ENCODE measurements around the gene SEPTIN8. TPM values are rescaled to one million over a fixed set of nuclear protein-coding genes. Genes with fewer than 3 reads are reported as not detected.

SEPTIN8 gene
- polyA plus RNA-seq, 2 of the 4 experiments (the other 2 are of a cell fraction): 20.8 to 29.2 TPM

- ATAC-seq (no peak), DNase-seq (ENCODE audit: low read depth in 1 of 2, low spot score in 1 of 2) (no peak), FAIRE-seq (no peak)
- 0 out of 3 replicates have a peak, but pooled peaks cover 3% of the 10 kb centered on the region for H3K4me1 ChIP-seq
- TF ChIP-seq TFCP2L1 (CRISPR knock-in tag; IDR thresholded peaks at IDR 0.05) (no peak), SMC3 (IDR thresholded peaks at IDR 0.05) (no peak), CBX2 (IDR thresholded peaks at IDR 0.05; ENCODE audit: borderline replicate concordance, low read depth) (no peak), ZNF302 (CRISPR knock-in tag; IDR thresholded peaks at IDR 0.05) (no peak), HDAC2 (IDR thresholded peaks at IDR 0.05) (no peak), JUNB (IDR thresholded peaks at IDR 0.05) (no peak), HEYL (CRISPR knock-in tag; IDR thresholded peaks at IDR 0.05) (no peak), KDM5A (IDR thresholded peaks at IDR 0.05) (no peak), FOXS1 (CRISPR knock-in tag; IDR thresholded peaks at IDR 0.05) (no peak), ATOH8 (CRISPR knock-in tag; IDR thresholded peaks at IDR 0.05; ENCODE audit: low read depth) (no peak), NR3C1 (IDR thresholded peaks at IDR 0.05) (no peak), BHLHE40 (IDR thresholded peaks at IDR 0.05; ENCODE audit: low read depth, low read length) (no peak), RAD21 (conservative IDR thresholded peaks at IDR 0.05 in 1 of 2, IDR thresholded peaks at IDR 0.05 in 1 of 2) (no peak), USF2 (IDR thresholded peaks at IDR 0.05) (no peak), FOSL2 (IDR thresholded peaks at IDR 0.05) (no peak), FOSL2 (CRISPR knock-in tag; IDR thresholded peaks at IDR 0.05) (no peak)
- no peaks in the 10 kb centered on the region for H3K9me3 ChIP-seq
- no peak overlapping the region for H3K4me2 ChIP-seq
- ChIA-PET CTCF (interaction anchor here (0.7 to 7.8 kb wide), 14 partner anchors 8 to 550 kb away, joined by 3 to 87 read pairs (median 9); partner anchors contain the start of genes CCNI2, KIF3A, SHROOM1 and SOWAHA), POLR2A (no interaction called here)
- H3K4me3 ChIP-seq: no peak overlapping the region
- 93% methylated on average over 1 of the region's 1 CpG for WGBS (ENCODE audit: missing lambda C conversion rate)
- H3K27ac ChIP-seq: no peak overlapping the region
These were observed 44.8 kb upstream of the SEPTIN8 start for GRCh38 chr5:132821791-132822190.

- CTCF ChIA-PET: interaction anchor here (0.7 to 7.8 kb wide), 25 partner anchors 8 to 549 kb away, joined by 3 to 87 read pairs (median 8); partner anchors contain the start of genes CCNI2, KIF3A, SHROOM1 and SOWAHA
- POLR2A ChIA-PET: no interaction called here
- 69% methylated on average over 2 of the region's 3 CpGs for WGBS (ENCODE audit: missing lambda C conversion rate)
These were observed 44.3 kb upstream of the SEPTIN8 start for GRCh38 chr5:132821350-132821749.

More at GRCh38 chr5:132821350-132821749, 44.3 kb upstream of the SEPTIN8 start:
- no peak overlapping the region for H3K4me3 ChIP-seq
- 0 out of 3 replicates have a peak, but pooled peaks cover 3% of the 10 kb centered on the region for H3K4me1 ChIP-seq
- H3K27ac ChIP-seq: no peak overlapping the region
- FAIRE-seq (no peak), DNase-seq (ENCODE audit: low read depth in 1 of 2, low spot score in 1 of 2) (no peak), ATAC-seq (no peak)
- no peaks in the 10 kb centered on the region for H3K9me3 ChIP-seq
- no peak for TF ChIP-seq GATA3 (IDR thresholded peaks at IDR 0.05; ENCODE audit: borderline replicate concordance)
- TF ChIP-seq HDAC2 (IDR thresholded peaks at IDR 0.05): no peak
- no peak for TF ChIP-seq EP300 (IDR thresholded peaks at IDR 0.05)
- no peak for TF ChIP-seq FOXS1 (CRISPR knock-in tag; IDR thresholded peaks at IDR 0.05)
- no peak for TF ChIP-seq FOSB (CRISPR knock-in tag; IDR thresholded peaks at IDR 0.05)
- no peak for TF ChIP-seq USF2 (IDR thresholded peaks at IDR 0.05)
- no peak for TF ChIP-seq KDM1A (IDR thresholded peaks at IDR 0.05; ENCODE audit: low read depth)
- TF ChIP-seq HES2 (IDR thresholded peaks at IDR 0.05): no peak
- TF ChIP-seq ZNF302 (CRISPR knock-in tag; IDR thresholded peaks at IDR 0.05): no peak
- no peak for TF ChIP-seq EHF (CRISPR knock-in tag; IDR thresholded peaks at IDR 0.05)
- TF ChIP-seq HOXB5 (CRISPR knock-in tag; IDR thresholded peaks at IDR 0.05): no peak
- no peak for TF ChIP-seq BCL3 (IDR thresholded peaks at IDR 0.05)
- no peak for TF ChIP-seq PBX3 (IDR thresholded peaks at IDR 0.05)
- TF ChIP-seq RARB (CRISPR knock-in tag; IDR thresholded peaks at IDR 0.05): no peak
- TF ChIP-seq ESRRA (IDR thresholded peaks at IDR 0.05; ENCODE audit: borderline replicate concordance, low read length): no peak
- TF ChIP-seq NPAS2 (CRISPR knock-in tag; IDR thresholded peaks at IDR 0.05; ENCODE audit: borderline replicate concordance): no peak
- no peak for TF ChIP-seq SREBF2 (IDR thresholded peaks at IDR 0.05)
- TF ChIP-seq RFX5 (IDR thresholded peaks at IDR 0.05): no peak
- no peak for TF ChIP-seq FOSL2 (IDR thresholded peaks at IDR 0.05)
- TF ChIP-seq FOSL2 (CRISPR knock-in tag; IDR thresholded peaks at IDR 0.05): no peak
- TF ChIP-seq HOXA7 (CRISPR knock-in tag; IDR thresholded peaks at IDR 0.05): no peak
- no peak overlapping the region for H3K4me2 ChIP-seq
